GM19455 (cell line): ENCODE measurements around the gene LAMA2.
"Not testable (repeated sequence)": the region's sequence is repeated elsewhere in the genome, so short reads cannot be mapped to it uniquely, and the experiment has no call there.

ENCODE experiments used
- ATAC-seq: cut with Tn5 transposase; IDR thresholded peaks from one replicate; pipeline ENCODE4 v1.9.1; 2021; ENCODE audit not compliant: unreplicated experiment

Gene LAMA2

GRCh38 chr6:129073691-129074395, 190.9 kb downstream of the LAMA2 start:
- ATAC-seq, result no peak

- ATAC-seq, result no peak
These were observed 201.5 kb downstream of the LAMA2 start for GRCh38 chr6:129084406-129084805.

- not testable (repeated sequence) for ATAC-seq
These were observed 205.5 kb downstream of the LAMA2 start for GRCh38 chr6:129088481-129088880.

GRCh38 chr6:129089357-129089756, 206.4 kb downstream of the LAMA2 start:
- ATAC-seq, result no peak

DNA sequence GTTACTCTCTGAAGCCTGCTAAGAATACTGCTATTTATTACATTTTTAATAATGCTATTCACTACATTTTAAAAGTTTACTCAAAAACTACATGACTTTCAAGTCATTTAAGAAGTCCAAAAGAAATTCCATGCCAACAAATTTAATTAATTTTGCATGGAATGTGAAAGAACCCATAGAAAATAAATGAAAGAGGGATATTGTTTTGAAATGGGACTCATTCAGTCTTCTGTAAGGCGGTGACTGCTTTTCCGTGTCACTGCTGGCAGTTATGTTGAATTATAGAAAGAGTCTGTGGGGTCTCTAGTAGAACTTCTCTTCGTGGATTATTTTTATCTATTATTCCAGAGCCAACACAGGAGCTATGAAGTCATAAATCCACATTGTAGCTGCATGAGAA, 211.2 kb downstream of the LAMA2 start:
- ATAC-seq, result no peak

DNA sequence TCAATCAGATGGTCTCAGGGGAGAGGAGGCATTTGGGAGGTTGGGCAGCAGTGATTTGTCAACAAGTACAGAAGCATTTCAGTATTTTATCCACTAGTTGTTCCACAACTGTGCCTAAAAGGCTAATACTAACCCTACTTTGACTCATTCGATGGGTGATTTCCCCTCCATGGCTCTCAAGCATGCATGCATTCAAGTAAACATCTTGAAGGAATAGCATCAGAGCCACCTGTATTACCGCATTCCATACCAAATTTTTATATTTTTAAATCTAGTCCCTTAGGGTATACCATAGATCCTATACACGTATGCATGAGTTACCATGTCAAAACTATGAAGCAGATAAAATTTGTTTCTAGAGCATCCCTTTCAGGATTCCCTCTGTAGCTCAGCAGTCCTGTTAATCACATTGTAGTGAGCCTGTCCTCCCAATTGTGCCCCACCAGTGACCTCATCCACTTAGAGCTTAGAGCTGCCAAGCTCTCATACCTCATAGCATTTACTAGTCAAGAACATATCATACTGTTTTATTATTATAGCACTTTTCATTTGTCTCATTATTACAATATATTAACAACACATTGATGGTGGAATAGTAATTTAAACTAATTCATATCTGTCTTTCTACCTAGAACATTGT, 213.8 kb downstream of the LAMA2 start:
- ATAC-seq, result no peak

DNA sequence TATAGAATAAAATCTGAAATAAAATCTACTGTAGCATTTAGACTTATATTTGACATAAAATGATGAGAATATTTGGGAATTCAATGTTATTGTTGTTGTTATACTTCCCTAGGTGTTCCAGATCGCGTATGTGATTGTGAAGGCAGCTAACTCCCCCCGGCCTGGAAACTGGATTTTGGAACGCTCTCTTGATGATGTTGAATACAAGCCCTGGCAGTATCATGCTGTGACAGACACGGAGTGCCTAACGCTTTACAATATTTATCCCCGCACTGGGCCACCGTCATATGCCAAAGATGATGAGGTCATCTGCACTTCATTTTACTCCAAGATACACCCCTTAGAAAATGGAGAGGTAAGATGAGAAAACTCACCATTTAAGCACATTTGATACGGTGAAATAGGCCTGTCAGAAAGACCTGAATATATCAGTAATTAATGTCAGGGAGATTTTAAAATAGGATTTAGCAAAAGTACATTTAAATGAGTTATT, 215.2 kb downstream of the LAMA2 start:
- ATAC-seq, result no peak

DNA sequence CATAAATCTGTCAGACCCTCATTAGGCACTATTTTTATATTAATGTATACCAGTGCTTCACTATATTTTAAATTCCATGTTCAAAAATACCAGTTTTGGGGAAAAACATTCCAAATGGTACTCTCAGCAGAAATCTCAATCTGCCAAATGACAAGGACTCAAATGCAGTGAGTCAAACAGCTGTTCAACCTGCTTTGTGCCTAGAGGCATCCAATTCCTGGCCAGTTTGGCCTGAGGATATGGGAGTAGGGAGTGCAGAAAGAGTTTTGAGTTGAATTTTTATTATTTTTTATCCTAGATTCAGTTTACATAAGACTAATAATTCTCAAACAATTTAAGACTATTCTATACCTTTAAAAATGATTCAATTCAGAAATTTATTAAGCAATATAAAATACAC, 216.8 kb downstream of the LAMA2 start:
- ATAC-seq, result no peak

GRCh38 chr6:129100164-129100563, 217.2 kb downstream of the LAMA2 start:
- no peak for ATAC-seq

DNA sequence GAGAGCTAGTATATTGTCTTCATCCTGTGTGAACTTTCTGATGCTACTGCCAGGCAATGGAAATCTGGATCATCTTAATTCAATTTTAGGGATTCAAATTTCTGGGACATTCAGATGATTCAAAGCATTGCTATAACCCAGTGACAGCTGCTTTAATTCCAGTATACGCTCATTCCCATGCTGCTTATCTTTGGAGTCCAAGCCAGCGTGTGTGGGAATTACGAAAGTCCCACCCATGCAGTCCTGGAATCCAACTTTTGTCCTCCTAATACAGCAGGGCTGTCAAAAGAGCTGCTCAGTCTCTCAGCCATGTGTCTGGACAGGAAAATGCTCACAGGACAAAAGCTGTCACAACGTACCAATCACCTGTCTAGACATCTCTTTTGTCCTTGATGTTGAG, 219.8 kb downstream of the LAMA2 start:
- ATAC-seq, result no peak

GRCh38 chr6:129104131-129104530, 221.2 kb downstream of the LAMA2 start:
- ATAC-seq, result no peak

DNA sequence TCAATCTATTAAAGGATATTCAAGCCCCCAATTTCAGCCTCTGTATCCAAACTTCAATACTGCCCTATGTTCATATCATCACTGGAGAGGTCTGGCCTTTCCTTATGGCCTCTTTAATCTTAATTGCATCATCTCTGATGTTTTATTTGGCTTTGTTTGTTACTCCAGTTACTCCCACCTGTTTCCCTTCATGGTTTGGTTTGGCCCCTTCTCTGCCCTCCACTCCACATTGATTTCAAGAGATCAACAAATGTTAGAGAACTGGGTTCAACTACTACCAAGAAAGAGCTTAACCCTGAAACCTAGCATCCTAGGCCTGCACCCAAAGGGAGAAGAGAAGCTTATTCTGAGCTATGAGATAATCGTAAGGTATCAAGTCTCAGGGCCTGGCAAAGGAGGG, 221.6 kb downstream of the LAMA2 start:
- no peak for ATAC-seq

- no peak for ATAC-seq
These were observed 222.1 kb downstream of the LAMA2 start for GRCh38 chr6:129105035-129105434.

- no peak for ATAC-seq
These were observed 222.9 kb downstream of the LAMA2 start for GRCh38 chr6:129105793-129106192.

DNA sequence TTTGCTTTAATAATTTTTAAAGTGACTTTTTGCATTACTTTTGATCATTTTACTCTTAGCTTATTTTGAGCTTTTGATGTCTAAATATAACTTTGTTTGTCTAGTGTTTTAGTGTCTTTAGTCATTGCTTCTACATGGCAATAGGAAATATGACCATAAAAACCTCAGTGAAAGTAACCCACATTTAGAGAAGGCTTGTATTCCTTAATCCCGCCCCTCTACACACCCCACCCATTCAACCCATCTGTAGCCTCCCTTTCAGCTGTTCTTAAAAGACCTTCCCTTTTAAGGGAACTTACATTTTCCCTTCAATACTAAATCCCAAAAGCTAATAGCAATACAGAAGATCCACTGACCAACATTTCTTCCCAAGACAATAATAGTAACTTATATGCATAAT, 225.4 kb downstream of the LAMA2 start:
- no peak for ATAC-seq

DNA sequence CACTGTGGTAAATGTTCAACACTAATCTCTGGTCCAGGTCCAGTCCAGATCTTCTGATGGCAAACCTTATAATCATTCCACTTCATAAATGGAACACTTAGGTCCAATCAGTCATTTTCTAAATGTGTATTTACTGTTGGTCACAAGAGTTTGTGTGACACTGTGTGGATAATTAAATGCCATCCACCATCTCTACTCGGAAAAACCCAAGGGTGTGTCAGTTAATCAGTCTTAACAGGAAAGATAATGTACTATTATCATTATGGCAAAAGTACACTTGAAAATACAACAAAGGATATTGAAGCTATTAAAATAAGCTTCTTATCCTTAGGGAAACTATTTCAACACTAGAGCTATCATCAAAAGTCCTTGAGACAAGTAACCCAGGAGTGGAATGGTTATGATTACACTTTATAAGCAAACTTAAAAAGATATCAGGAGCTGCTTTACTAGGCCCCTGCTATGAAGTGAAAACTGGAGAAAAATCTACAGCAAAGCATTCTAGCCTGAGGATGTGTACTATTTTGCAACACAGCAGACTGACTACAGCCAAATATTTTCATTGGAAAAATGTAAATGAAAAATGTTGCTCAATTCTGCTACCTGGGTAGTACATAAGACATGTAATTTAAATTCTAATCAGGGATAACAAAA, 227.9 kb downstream of the LAMA2 start:
- ATAC-seq, result no peak

DNA sequence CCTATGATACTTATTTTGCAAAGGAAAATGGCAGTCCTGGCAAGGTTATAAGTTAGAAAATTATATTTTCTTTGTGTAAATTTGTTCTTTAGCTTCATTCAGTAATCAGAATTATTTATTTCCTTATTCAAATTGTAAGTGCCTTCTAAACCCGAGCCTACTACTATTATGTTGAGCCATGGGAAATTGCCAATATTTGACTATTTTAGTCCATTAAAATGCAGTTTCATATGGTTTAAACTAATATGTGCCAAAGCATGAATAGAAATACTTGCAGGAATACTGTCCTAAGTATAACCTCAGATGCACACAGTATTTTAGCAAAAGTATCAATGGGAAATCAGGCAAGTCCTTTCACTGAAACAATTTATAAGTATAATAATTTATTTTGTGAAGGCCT, 228.4 kb downstream of the LAMA2 start:
- no peak for ATAC-seq

DNA sequence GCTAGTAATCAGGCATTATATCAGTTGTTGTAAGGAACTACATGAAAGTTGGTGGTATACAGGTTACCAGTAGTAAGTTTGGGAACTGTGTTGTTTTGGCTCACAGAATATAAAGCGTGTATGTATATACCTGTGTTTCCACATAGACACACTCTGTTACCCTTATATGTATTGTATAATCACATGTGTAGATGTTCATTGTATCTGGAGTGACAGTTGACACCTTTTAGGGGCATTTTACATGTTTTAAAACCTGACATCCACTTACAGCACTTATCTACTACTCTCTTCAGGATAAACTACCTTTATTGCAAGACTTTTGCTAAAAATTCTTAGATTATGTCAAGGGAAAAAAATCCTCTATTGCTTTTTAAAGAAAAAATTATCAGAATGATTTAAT, 228.9 kb downstream of the LAMA2 start:
- no peak for ATAC-seq

DNA sequence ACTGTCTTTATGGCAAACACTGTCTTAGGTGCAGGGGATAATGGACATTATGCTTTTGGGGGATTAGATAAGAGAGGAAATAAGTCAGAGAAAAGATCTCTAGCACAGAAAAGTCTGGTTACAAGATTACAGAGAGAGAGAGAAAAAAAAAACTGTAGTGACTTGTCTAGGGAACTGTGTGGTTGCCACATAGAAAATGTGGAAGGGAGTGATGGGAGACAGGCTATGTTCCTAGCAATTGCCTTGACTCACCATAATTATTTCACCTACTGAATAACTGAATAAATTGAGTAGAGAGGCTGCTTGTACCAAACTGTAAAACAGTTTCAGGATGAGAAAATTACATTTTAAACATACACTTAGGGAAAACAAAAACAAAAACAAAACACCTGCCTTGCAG, 229.7 kb downstream of the LAMA2 start:
- ATAC-seq, result no peak

GRCh38 chr6:129113637-129114036, 230.7 kb downstream of the LAMA2 start:
- no peak for ATAC-seq

- ATAC-seq, result no peak
These were observed 231.9 kb downstream of the LAMA2 start for GRCh38 chr6:129114636-129115391.
